Ishikawa (cell line): Measurements from ENCODE around the gene PPP1R17.

ENCODE experiments used
- CEBPB ChIP-seq: IDR thresholded peaks from 2 replicates; pipeline ENCODE4 v1.6.1; 2012
- CREB1 ChIP-seq: IDR thresholded peaks from 2 replicates; pipeline ENCODE4 v1.6.1; 2012; ENCODE audit warnings: low read depth
- EGR1 ChIP-seq: IDR thresholded peaks from 2 replicates; pipeline ENCODE4 v1.6.1; 2012
- EP300 ChIP-seq: IDR thresholded peaks from 2 replicates; pipeline ENCODE4 v1.6.1; 2012; ENCODE audit warnings: borderline replicate concordance
- FOXM1 ChIP-seq: IDR thresholded peaks from 2 replicates; pipeline ENCODE4 v1.6.1; 2012; ENCODE audit warnings: low read depth, borderline replicate concordance
- MAX ChIP-seq: IDR thresholded peaks from 2 replicates; pipeline ENCODE4 v1.6.1; 2012
- NFIC ChIP-seq: IDR thresholded peaks from 2 replicates; pipeline ENCODE4 v1.6.1; 2012
- RAD21 ChIP-seq: IDR thresholded peaks from 2 replicates; pipeline ENCODE4 v1.6.1; 2012; ENCODE audit warnings: low read depth
- REST ChIP-seq: IDR thresholded peaks from 2 replicates; pipeline ENCODE4 v1.6.1; 2012; ENCODE audit warnings: low read depth, mild to moderate bottlenecking
- TAF1 ChIP-seq: IDR thresholded peaks from 2 replicates; pipeline ENCODE4 v1.6.1; 2012; ENCODE audit warnings: low read depth, mild to moderate bottlenecking
- TCF12 ChIP-seq: IDR thresholded peaks from 2 replicates; pipeline ENCODE4 v1.6.1; 2012; ENCODE audit warnings: low read depth
- TEAD4 ChIP-seq: IDR thresholded peaks from 2 replicates; pipeline ENCODE4 v1.6.1; 2012
- USF1 ChIP-seq: IDR thresholded peaks from 2 replicates; pipeline ENCODE4 v1.6.1; 2012
- YY1 ChIP-seq: IDR thresholded peaks from 2 replicates; pipeline ENCODE4 v1.6.1; 2012; ENCODE audit warnings: low read depth
- ZBTB7A ChIP-seq: IDR thresholded peaks from 2 replicates; pipeline ENCODE4 v1.6.1; 2012; ENCODE audit warnings: low read depth

Gene PPP1R17

GRCh38 chr7:31648880-31649279, 38.1 kb upstream of the PPP1R17 start:
- TF ChIP-seq TCF12 (no peak), EP300 (no peak), TAF1 (no peak), USF1 (no peak), ZBTB7A (no peak), EGR1 (no peak), NFIC (no peak), YY1 (no peak), REST (no peak), CEBPB (no peak), MAX (no peak), CREB1 (no peak)

- TF ChIP-seq CEBPB (no peak), CREB1 (no peak), ZBTB7A (no peak), FOXM1 (no peak), REST (no peak), TCF12 (no peak), TAF1 (no peak)
Measured at GRCh38 chr7:31651234-31652062, 35.6 kb upstream of the PPP1R17 start.

GRCh38 chr7:31652063-31652326, 35.0 kb upstream of the PPP1R17 start:
- TF ChIP-seq FOXM1, result no peak
- TF ChIP-seq CEBPB, result no peak
- no peak for TF ChIP-seq EGR1
- TF ChIP-seq YY1, result no peak
- no peak for TF ChIP-seq TCF12
- no peak for TF ChIP-seq EP300
- TF ChIP-seq ZBTB7A, result no peak
- no peak for TF ChIP-seq REST
- TF ChIP-seq CREB1, result no peak
- no peak for TF ChIP-seq TEAD4
- TF ChIP-seq RAD21, result no peak
- no peak for TF ChIP-seq MAX
- no peak for TF ChIP-seq USF1
- TF ChIP-seq NFIC, result no peak
- no peak for TF ChIP-seq TAF1

- no peak for TF ChIP-seq CEBPB
- no peak for TF ChIP-seq USF1
- no peak for TF ChIP-seq MAX
- TF ChIP-seq EP300, result no peak
- TF ChIP-seq REST, result no peak
- TF ChIP-seq YY1, result no peak
- no peak for TF ChIP-seq FOXM1
- no peak for TF ChIP-seq ZBTB7A
- TF ChIP-seq TCF12, result no peak
- TF ChIP-seq CREB1, result no peak
- no peak for TF ChIP-seq TAF1
- no peak for TF ChIP-seq RAD21
- TF ChIP-seq NFIC, result no peak
- no peak for TF ChIP-seq TEAD4
- TF ChIP-seq EGR1, result no peak
Measured at GRCh38 chr7:31663072-31663471, 23.9 kb upstream of the PPP1R17 start.
